IPS-20b (cell line): ENCODE data around the gene RFX8.

ENCODE experiments used
- H3K27ac ChIP-seq: one replicate; pipeline ENCODE4 v1.5.1; 2013; ENCODE audit warnings: low read length
- H3K27me3 ChIP-seq: 2 replicates; pipeline ENCODE4 v1.6.1; 2013; ENCODE audit warnings: mild to moderate bottlenecking, low read length, inconsistent platforms; ENCODE audit not compliant: insufficient read depth
- H3K36me3 ChIP-seq: 2 replicates; pipeline ENCODE4 v1.6.1; 2013; ENCODE audit warnings: low read depth, mild to moderate bottlenecking, inconsistent platforms, low read length, moderate library complexity; ENCODE audit not compliant: insufficient read depth
- H3K4me1 ChIP-seq: 2 replicates; pipeline ENCODE4 v1.6.1; 2013; ENCODE audit warnings: mild to moderate bottlenecking, control low read depth, inconsistent platforms, low read length, moderate library complexity; ENCODE audit not compliant: insufficient read depth
- H3K4me3 ChIP-seq: 2 replicates; pipeline ENCODE4 v1.5.1; 2013; ENCODE audit warnings: mild to moderate bottlenecking, low read length, inconsistent platforms
- H3K9ac ChIP-seq: 2 replicates; pipeline ENCODE4 v1.6.1; 2013; ENCODE audit warnings: low read depth, mild to moderate bottlenecking, inconsistent platforms, low read length, moderate library complexity
- H3K9me3 ChIP-seq: 2 replicates; pipeline ENCODE4 v1.6.1; 2013; ENCODE audit warnings: mild to moderate bottlenecking, low read depth, low read length, inconsistent platforms; ENCODE audit not compliant: insufficient read depth

The RFX8 gene

DNA sequence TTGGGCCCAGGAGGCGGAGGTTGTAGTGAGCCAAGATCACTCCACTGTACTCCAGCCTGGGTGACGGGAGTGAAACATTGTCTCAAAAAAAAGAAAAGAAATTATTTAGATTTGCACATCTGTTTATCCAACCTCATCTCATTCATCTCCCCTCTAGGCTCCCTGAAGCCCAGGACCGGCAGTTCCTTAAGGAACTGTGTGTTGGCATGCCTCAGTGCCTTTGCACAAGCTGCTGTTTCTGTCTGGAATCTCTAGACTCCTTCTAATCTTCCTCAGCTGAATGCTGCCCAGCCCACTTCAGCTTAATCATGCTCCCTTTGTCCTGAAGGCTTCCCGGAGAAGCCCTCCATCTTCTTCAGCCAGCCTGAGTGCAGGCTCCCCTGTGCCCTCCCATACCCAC lies 10.9 kb upstream of the RFX8 start:
- Histone ChIP-seq H3K9ac (no peak overlapping the region), H3K4me1 (no peaks in the 10 kb centered on the region), H3K36me3 (no peaks in the 10 kb centered on the region), H3K9me3 (no peaks in the 10 kb centered on the region), H3K27me3 (no peaks in the 10 kb centered on the region), H3K27ac (no peak overlapping the region), H3K4me3 (no peak overlapping the region)

GRCh38 chr2:101480764-101481163 lies 5.9 kb upstream of the RFX8 start:
- Histone ChIP-seq H3K27ac (no peak overlapping the region), H3K27me3 (0 out of 2 replicates have a peak, but pooled peaks cover 6% of the 10 kb centered on the region), H3K4me1 (peaks cover 18% of the 10 kb centered on the region; the same call in 1 of the 2 replicates), H3K4me3 (no peak overlapping the region), H3K9me3 (no peaks in the 10 kb centered on the region), H3K36me3 (no peaks in the 10 kb centered on the region), H3K9ac (no peak overlapping the region)

- Histone ChIP-seq H3K9ac (no peak overlapping the region), H3K9me3 (no peaks in the 10 kb centered on the region), H3K27ac (no peak overlapping the region), H3K36me3 (no peaks in the 10 kb centered on the region), H3K4me3 (no peak overlapping the region), H3K27me3 (peaks cover 13% of the 10 kb centered on the region), H3K4me1 (peaks cover 22% of the 10 kb centered on the region; the same call in 1 of the 2 replicates)
Measured at GRCh38 chr2:101479810-101480209, 4.9 kb upstream of the RFX8 start.

- H3K4me3 ChIP-seq, result no peak overlapping the region
- H3K36me3 ChIP-seq, result no peaks in the 10 kb centered on the region
- H3K4me1 ChIP-seq, result peaks cover 23% of the 10 kb centered on the region; the same call in 1 of the 2 replicates
- H3K9ac ChIP-seq, result no peak overlapping the region
- H3K9me3 ChIP-seq, result no peaks in the 10 kb centered on the region
- H3K27me3 ChIP-seq, result peaks cover 17% of the 10 kb centered on the region
- no peak overlapping the region for H3K27ac ChIP-seq
Measured at GRCh38 chr2:101479328-101479727, 4.4 kb upstream of the RFX8 start.

DNA sequence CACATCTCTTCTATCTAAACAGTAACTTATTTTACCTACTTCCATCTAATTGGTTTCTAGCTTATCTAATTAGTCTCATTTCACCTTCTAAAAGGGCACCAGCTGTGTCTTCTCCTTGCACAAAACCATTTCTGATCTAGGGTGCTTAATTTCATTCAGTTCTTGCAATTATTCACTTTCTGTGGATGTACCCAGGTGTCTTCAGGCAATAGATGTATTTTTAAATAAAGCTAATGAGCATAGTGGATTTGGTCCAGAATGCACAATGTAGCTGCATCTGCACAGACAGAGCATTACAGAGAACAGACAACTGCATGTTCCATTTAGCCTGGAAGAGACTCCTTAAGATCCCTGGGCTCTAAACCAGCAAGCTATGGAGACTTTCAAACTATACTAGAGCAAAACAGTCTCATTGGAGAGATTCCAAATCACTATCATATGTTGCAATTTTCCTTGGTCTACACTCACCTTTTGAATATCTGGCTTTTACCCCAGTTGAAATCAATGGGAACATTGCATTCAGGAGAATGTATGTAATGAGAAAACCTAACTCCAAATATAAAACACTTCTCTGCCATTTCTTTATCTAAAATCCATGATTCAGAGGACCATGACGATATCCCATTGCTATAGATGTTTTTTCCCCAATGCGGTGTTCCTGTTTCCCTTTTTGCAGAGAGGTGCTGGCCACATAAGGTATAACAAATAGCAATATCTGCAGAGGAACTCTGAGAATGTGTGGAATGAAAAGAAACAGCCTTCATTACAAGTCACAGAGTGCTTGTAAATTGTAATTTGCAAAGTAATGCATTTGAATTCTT lies 3.5 kb upstream of the RFX8 start:
- Histone ChIP-seq H3K36me3 (no peaks in the 10 kb centered on the region), H3K9me3 (no peaks in the 10 kb centered on the region), H3K4me3 (no peak overlapping the region), H3K9ac (no peak overlapping the region), H3K27me3 (peaks cover 24% of the 10 kb centered on the region), H3K4me1 (peaks cover 25% of the 10 kb centered on the region; the same call in 1 of the 2 replicates), H3K27ac (no peak overlapping the region)

GRCh38 chr2:101477556-101477955 lies 2.6 kb upstream of the RFX8 start:
- Histone ChIP-seq H3K4me1 (peaks cover 26% of the 10 kb centered on the region; the same call in 1 of the 2 replicates), H3K9me3 (no peaks in the 10 kb centered on the region), H3K4me3 (no peak overlapping the region), H3K27ac (no peak overlapping the region), H3K27me3 (peaks cover 33% of the 10 kb centered on the region), H3K36me3 (no peaks in the 10 kb centered on the region), H3K9ac (no peak overlapping the region)

DNA sequence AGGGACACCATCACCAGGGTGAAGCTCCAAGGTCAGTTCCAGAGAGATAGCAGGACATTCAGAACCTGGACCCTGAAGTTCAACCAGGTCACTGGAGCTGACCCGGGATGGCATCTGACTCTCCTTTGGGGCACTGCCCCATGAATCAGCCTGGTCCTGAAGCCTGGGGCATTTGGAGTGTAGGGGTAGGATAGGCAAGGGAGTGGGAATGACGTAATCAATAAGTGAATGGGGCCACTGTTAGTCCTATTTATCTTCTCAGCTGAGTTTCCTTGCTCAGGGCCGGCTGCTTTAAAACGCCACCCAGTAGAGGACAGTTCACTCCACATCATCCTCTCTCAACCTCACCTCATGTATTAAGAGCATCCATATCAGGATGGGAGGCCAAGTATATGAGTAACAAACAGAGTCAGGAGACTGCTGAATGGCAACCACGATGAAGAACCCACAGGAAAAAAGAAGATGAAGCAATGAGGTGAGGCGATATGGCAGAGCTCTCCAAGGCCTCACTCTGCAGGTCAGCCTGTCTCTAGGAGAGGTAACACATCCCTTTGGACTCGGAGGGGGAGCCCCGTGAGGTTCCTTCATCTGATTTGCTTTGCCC lies 1.8 kb upstream of the RFX8 start:
- Histone ChIP-seq H3K36me3 (no peaks in the 10 kb centered on the region), H3K27me3 (peaks cover 33% of the 10 kb centered on the region), H3K4me3 (no peak overlapping the region), H3K9ac (no peak overlapping the region), H3K27ac (no peak overlapping the region), H3K9me3 (no peaks in the 10 kb centered on the region), H3K4me1 (peaks cover 26% of the 10 kb centered on the region; the same call in 1 of the 2 replicates)

- H3K9ac ChIP-seq, result peak overlapping the region; percentile 69; the same call in 1 of the 2 replicates
- H3K27ac ChIP-seq, result no peak overlapping the region
- H3K4me1 ChIP-seq, result peaks cover 18% of the 10 kb centered on the region; the same call in 1 of the 2 replicates
- H3K4me3 ChIP-seq, result peak overlapping the region; percentile 51; the same call in 1 of the 2 replicates
- no peaks in the 10 kb centered on the region for H3K9me3 ChIP-seq
- peaks cover 33% of the 10 kb centered on the region for H3K27me3 ChIP-seq
- H3K36me3 ChIP-seq, result no peaks in the 10 kb centered on the region
Measured at GRCh38 chr2:101473911-101474701, 806 bp downstream of the RFX8 start.

DNA sequence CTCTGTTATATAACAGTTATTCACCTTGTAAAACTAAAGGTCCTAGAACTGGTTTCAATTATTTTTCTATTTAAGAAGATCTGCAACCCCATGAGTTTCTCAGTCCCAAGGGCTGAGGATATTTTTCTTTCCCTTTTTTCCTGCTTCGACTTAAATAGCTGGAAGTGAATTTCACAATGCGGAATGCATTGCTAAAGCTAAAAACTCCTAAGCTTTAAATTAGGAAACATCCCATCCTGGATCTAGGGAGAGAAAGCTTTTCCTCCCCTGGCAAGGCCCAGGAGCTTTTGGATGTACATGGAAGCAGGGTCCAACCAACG lies 1.4 kb downstream of the RFX8 start:
- peak overlapping the region; percentile 51; the same call in 1 of the 2 replicates for H3K4me3 ChIP-seq
- no peaks in the 10 kb centered on the region for H3K36me3 ChIP-seq

GRCh38 chr2:101469863-101470262 lies 5.0 kb downstream of the RFX8 start:
- peaks cover 21% of the 10 kb centered on the region for H3K27me3 ChIP-seq
- no peak overlapping the region for H3K4me3 ChIP-seq
- H3K9me3 ChIP-seq, result no peaks in the 10 kb centered on the region
- H3K9ac ChIP-seq, result no peak overlapping the region
- H3K27ac ChIP-seq, result no peak overlapping the region
- H3K36me3 ChIP-seq, result no peaks in the 10 kb centered on the region
- peaks cover 23% of the 10 kb centered on the region; the same call in 1 of the 2 replicates for H3K4me1 ChIP-seq

More for the DNA sequence above, 1.4 kb downstream of the RFX8 start:
- Histone ChIP-seq H3K9me3 (no peaks in the 10 kb centered on the region), H3K27me3 (peaks cover 33% of the 10 kb centered on the region), H3K9ac (peak overlapping the region; percentile 69; the same call in 1 of the 2 replicates), H3K27ac (no peak overlapping the region), H3K4me1 (peaks cover 12% of the 10 kb centered on the region; the same call in 1 of the 2 replicates)

- H3K27ac ChIP-seq, result no peak overlapping the region
- H3K4me1 ChIP-seq, result peaks cover 18% of the 10 kb centered on the region; the same call in 1 of the 2 replicates
- H3K36me3 ChIP-seq, result no peaks in the 10 kb centered on the region
- H3K9me3 ChIP-seq, result no peaks in the 10 kb centered on the region
- no peak overlapping the region for H3K9ac ChIP-seq
- no peaks in the 10 kb centered on the region for H3K27me3 ChIP-seq
- no peak overlapping the region for H3K4me3 ChIP-seq
Measured at GRCh38 chr2:101467306-101467705, 7.6 kb downstream of the RFX8 start.
